ENCODE results near the gene VDR. TPM values are rescaled to one million over a fixed set of nuclear protein-coding genes. Genes with fewer than 3 reads are reported as not detected.

Gene VDR
- total RNA-seq, 1 donor from 2014 or later, result 0.33 TPM

- H3K9me3 ChIP-seq (replicated peaks), result no peaks in the 10 kb centered on the region
- H3K4me3 ChIP-seq, result peak overlapping the region; percentile 45
- peaks cover 100% of the 10 kb centered on the region for H3K4me1 ChIP-seq
- intact Hi-C loops (cut with micrococcal nuclease), result no loop called here
- H3K27me3 ChIP-seq (ENCODE audit: low read depth), result no peaks in the 10 kb centered on the region
- H3K27ac ChIP-seq (replicated peaks), result peak overlapping the region; percentile 99
- no peak for TF ChIP-seq CTCF (IDR thresholded peaks at IDR 0.05; ENCODE audit: borderline replicate concordance)
- H3K36me3 ChIP-seq, result no peaks in the 10 kb centered on the region
- peak; percentile 64 for DNase-seq
These were observed 97.5 kb downstream of the VDR start for GRCh38 chr12:47807338-47807737.

- peak overlapping the region; percentile 99 for H3K27ac ChIP-seq (replicated peaks)
- H3K4me3 ChIP-seq, result peak overlapping the region; percentile 7
- intact Hi-C loops (cut with micrococcal nuclease), result no loop called here
These were observed 99.4 kb downstream of the VDR start for GRCh38 chr12:47805417-47805816.

GRCh38 chr12:47804171-47804570 lies 100.6 kb downstream of the VDR start:
- Histone ChIP-seq H3K27me3 (ENCODE audit: low read depth) (no peaks in the 10 kb centered on the region), H3K4me1 (peaks cover 100% of the 10 kb centered on the region), H3K27ac (replicated peaks) (peak overlapping the region; percentile 99), H3K9me3 (replicated peaks) (no peaks in the 10 kb centered on the region), H3K4me3 (peak overlapping the region; percentile 5), H3K36me3 (no peaks in the 10 kb centered on the region)
- intact Hi-C loops (cut with micrococcal nuclease), result loop anchor here (5.0 kb wide), 1 partner anchor 33 kb away; no protein-coding TSS in a partner anchor
- TF ChIP-seq CTCF (IDR thresholded peaks at IDR 0.05; ENCODE audit: borderline replicate concordance), result no peak
- peak; percentile 42 for DNase-seq

More at GRCh38 chr12:47805417-47805816, 99.4 kb downstream of the VDR start:
- no peaks in the 10 kb centered on the region for H3K36me3 ChIP-seq
- H3K27me3 ChIP-seq (ENCODE audit: low read depth), result no peaks in the 10 kb centered on the region
- no peak for TF ChIP-seq CTCF (IDR thresholded peaks at IDR 0.05; ENCODE audit: borderline replicate concordance)
- no peak for DNase-seq
- H3K4me1 ChIP-seq, result peaks cover 100% of the 10 kb centered on the region
- no peaks in the 10 kb centered on the region for H3K9me3 ChIP-seq (replicated peaks)

- Histone ChIP-seq H3K4me3 (peak overlapping the region; percentile 5), H3K27ac (replicated peaks) (peak overlapping the region; percentile 99), H3K36me3 (peaks cover 6% of the 10 kb centered on the region), H3K9me3 (replicated peaks) (no peaks in the 10 kb centered on the region), H3K27me3 (ENCODE audit: low read depth) (no peaks in the 10 kb centered on the region), H3K4me1 (peaks cover 100% of the 10 kb centered on the region)
- intact Hi-C loops (cut with micrococcal nuclease), result loop anchor here (5.0 kb wide), 1 partner anchor 34 kb away; no protein-coding TSS in a partner anchor
- no peak for TF ChIP-seq CTCF (IDR thresholded peaks at IDR 0.05; ENCODE audit: borderline replicate concordance)
- DNase-seq, result no peak
These were observed 101.5 kb downstream of the VDR start for GRCh38 chr12:47803191-47803875.

- Histone ChIP-seq H3K27me3 (ENCODE audit: low read depth) (no peaks in the 10 kb centered on the region), H3K36me3 (peaks cover 14% of the 10 kb centered on the region), H3K27ac (replicated peaks) (peak overlapping the region; percentile 99), H3K9me3 (replicated peaks) (no peaks in the 10 kb centered on the region), H3K4me1 (peaks cover 95% of the 10 kb centered on the region), H3K4me3 (peak overlapping the region; percentile 24)
- DNase-seq, result no peak
- intact Hi-C loops (cut with micrococcal nuclease), result loop anchor here (5.0 kb wide), 1 partner anchor 35 kb away; no protein-coding TSS in a partner anchor
- peak; percentile 22 for TF ChIP-seq CTCF (IDR thresholded peaks at IDR 0.05; ENCODE audit: borderline replicate concordance)
These were observed 102.5 kb downstream of the VDR start for GRCh38 chr12:47802312-47802711.

All from left ventricle myocardium inferior (tissue), 1 donor.